OCI-LY3 (cell line): ENCODE data around the gene SC5D.

ENCODE experiments used
- H2AFZ ChIP-seq: fragments of 200-600, 300-600 bp; shearing (Covaris generic); 2 replicates; pipeline ENCODE4 v1.6.0; 2014; ENCODE audit warnings: antibody characterized with exemption, low read depth, low read length
- H3K27ac ChIP-seq: fragments of 200-600, 300-600 bp; sonication (generic); 2 replicates; pipeline ENCODE4 v1.5.1; 2014; ENCODE audit warnings: mild to moderate bottlenecking, low read length, moderate library complexity, mixed read lengths
- H3K27me3 ChIP-seq: fragments of 200-600, 300-600 bp; sonication (generic); 2 replicates; pipeline ENCODE4 v1.6.1; 2014; ENCODE audit warnings: low read depth, low read length, mixed read lengths
- H3K36me3 ChIP-seq: fragments of 200-600, 300-600 bp; sonication (generic); replicated peaks from 2 replicates; pipeline ENCODE3; 2014; ENCODE audit warnings: low read depth, low read length, mixed read lengths
- H3K4me1 ChIP-seq: fragments of 300-600, 200-600 bp; sonication (generic); 2 replicates; pipeline ENCODE4 v1.6.1; 2014; ENCODE audit warnings: low read length, mixed read lengths
- H3K4me2 ChIP-seq: fragments of 200-600, 300-600 bp; sonication (generic); 2 replicates; pipeline ENCODE4 v1.6.1; 2014; ENCODE audit warnings: low read length, mixed read lengths
- H3K4me3 ChIP-seq: fragments of 300-600, 200-600 bp; sonication (generic); 2 replicates; pipeline ENCODE4 v1.5.1; 2014; ENCODE audit warnings: antibody characterized with exemption, mild to moderate bottlenecking, low read length, moderate library complexity
- H3K79me2 ChIP-seq: fragments of 300-600, 200-600 bp; shearing (Covaris generic); 2 replicates; pipeline ENCODE4 v1.6.1; 2014; ENCODE audit warnings: mild to moderate bottlenecking, low read length, mixed read lengths
- H3K9ac ChIP-seq: fragments of 300-600, 200-600 bp; shearing (Covaris generic); 2 replicates; pipeline ENCODE4 v1.6.0; 2014; ENCODE audit warnings: mild to moderate bottlenecking, low read length, moderate library complexity
- H3K9me3 ChIP-seq: fragments of 200-600, 300-600 bp; shearing (Covaris generic); 2 replicates; pipeline ENCODE4 v1.6.1; 2014; ENCODE audit warnings: low read length, mixed read lengths; ENCODE audit not compliant: insufficient read depth
- H4K20me1 ChIP-seq: fragments of 200-600, 300-600 bp; sonication (generic); 2 replicates; pipeline ENCODE4 v1.6.1; 2016; ENCODE audit warnings: low read length, mixed read lengths; ENCODE audit not compliant: insufficient read depth
- EZH2phosphoT487 ChIP-seq: fragments of 200-600 bp; shearing (Covaris generic); IDR thresholded peaks from 2 replicates; pipeline ENCODE4 v1.6.1; 2018; ENCODE audit warnings: antibody characterized with exemption, mixed run types, low read depth
- TF ChIP-seq, protein P1 (sequence below): fragments of 200-600, 300-600 bp; sonication (generic); IDR thresholded peaks from 2 replicates; pipeline ENCODE4 v1.5.1; 2014; ENCODE audit warnings: antibody characterized with exemption, low read length, low read depth

Gene SC5D

DNA sequence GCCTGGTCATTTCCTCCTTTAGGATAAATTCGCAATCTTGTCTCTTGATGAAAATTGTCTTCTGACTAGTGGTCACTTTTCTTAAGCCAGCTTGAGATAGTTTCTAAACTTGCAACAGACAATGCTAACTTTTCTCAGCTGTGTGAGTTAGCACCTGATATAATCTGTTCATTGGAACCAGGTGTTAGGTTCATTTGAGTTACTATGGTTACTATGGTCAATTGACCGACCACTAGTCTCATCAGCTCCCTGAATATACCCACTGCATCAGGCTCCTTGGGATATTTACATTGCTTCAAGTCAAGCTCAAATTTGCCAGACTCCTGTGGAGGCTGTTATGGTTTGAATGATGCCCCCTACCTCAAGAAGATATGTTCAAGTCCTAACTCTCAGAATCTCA is 54.5 kb downstream of the SC5D start:
- Histone ChIP-seq H2AFZ (no peak overlapping the region), H3K27ac (no peak overlapping the region), H3K4me2 (no peak overlapping the region), H3K4me1 (peaks cover 21% of the 10 kb centered on the region), H3K9me3 (no peaks in the 10 kb centered on the region), H3K79me2 (no peaks in the 10 kb centered on the region), H3K4me3 (no peak overlapping the region), H4K20me1 (no peaks in the 10 kb centered on the region), H3K36me3 (no peaks in the 10 kb centered on the region), H3K27me3 (peaks cover 46% of the 10 kb centered on the region), H3K9ac (no peak overlapping the region)
- TF ChIP-seq EZH2phosphoT487 = no peak
- TF ChIP-seq, protein P1, sequence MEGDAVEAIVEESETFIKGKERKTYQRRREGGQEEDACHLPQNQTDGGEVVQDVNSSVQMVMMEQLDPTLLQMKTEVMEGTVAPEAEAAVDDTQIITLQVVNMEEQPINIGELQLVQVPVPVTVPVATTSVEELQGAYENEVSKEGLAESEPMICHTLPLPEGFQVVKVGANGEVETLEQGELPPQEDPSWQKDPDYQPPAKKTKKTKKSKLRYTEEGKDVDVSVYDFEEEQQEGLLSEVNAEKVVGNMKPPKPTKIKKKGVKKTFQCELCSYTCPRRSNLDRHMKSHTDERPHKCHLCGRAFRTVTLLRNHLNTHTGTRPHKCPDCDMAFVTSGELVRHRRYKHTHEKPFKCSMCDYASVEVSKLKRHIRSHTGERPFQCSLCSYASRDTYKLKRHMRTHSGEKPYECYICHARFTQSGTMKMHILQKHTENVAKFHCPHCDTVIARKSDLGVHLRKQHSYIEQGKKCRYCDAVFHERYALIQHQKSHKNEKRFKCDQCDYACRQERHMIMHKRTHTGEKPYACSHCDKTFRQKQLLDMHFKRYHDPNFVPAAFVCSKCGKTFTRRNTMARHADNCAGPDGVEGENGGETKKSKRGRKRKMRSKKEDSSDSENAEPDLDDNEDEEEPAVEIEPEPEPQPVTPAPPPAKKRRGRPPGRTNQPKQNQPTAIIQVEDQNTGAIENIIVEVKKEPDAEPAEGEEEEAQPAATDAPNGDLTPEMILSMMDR = no peak

DNA sequence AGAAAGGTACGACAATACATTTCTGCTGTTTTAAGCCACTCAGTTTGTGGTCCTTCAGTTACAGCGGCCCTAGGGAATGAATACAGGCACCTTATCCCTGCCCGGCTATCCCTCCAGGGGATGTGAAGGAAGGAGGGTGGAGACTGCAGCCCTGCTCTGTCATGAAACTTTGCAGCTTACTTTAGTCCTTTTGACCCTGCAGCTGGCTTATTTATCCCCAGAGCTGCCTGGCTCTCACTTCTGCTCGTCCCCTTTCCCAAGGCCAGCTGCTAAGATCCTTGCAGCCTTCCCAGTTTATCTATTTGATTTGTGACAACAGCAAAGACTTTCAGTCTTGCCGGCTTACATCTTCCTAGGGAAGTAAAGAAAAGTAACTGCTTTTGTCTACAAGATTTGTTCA is 55.2 kb downstream of the SC5D start:
- H4K20me1 ChIP-seq = no peaks in the 10 kb centered on the region
- H3K27ac ChIP-seq = no peak overlapping the region
- no peak overlapping the region for H3K4me3 ChIP-seq
- H3K4me1 ChIP-seq = peaks cover 15% of the 10 kb centered on the region
- no peaks in the 10 kb centered on the region for H3K79me2 ChIP-seq
- no peak overlapping the region for H3K4me2 ChIP-seq
- no peaks in the 10 kb centered on the region for H3K9me3 ChIP-seq
- TF ChIP-seq, protein P1 = no peak
- no peak for TF ChIP-seq EZH2phosphoT487
- no peak overlapping the region for H2AFZ ChIP-seq
- H3K9ac ChIP-seq = no peak overlapping the region
- peaks cover 46% of the 10 kb centered on the region for H3K27me3 ChIP-seq
- no peaks in the 10 kb centered on the region for H3K36me3 ChIP-seq

DNA sequence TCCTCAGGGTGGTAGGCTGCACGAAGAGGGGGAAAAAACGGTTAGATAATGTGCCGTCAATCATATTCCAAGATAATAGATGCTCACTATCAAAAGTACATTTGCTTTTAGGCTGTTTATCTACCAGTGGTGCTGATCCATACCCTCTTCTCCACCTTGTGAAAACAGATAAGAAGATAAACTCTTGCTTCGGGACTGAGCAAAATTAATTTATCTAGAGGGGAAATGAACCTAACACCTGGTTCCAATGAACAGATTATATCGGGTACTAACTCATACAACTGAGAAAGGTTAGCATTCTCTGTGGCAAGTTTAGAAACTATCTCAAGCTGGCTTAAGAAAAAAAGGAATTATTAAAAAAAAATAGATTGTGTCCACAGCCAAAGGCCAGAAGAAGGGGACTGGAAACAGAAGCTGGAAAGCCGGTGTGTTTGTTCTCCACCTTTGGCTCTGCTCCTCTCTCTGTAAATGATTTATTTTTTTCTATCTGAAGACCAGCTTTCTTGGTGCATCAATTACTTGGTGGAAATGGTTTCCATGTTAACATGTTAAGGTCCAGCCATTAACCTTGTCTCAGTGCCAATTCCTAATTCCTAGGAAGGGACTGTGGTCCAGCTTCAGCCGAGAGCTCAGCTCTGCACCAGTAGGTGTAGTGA is 55.8 kb downstream of the SC5D start:
- Histone ChIP-seq H3K4me3 (no peak overlapping the region), H3K4me2 (no peak overlapping the region), H3K36me3 (no peaks in the 10 kb centered on the region), H3K4me1 (peaks cover 13% of the 10 kb centered on the region), H3K9ac (no peak overlapping the region), H4K20me1 (no peaks in the 10 kb centered on the region), H3K9me3 (no peaks in the 10 kb centered on the region), H3K79me2 (no peaks in the 10 kb centered on the region), H2AFZ (no peak overlapping the region; the same call in 1 of the 2 replicates), H3K27me3 (peaks cover 46% of the 10 kb centered on the region), H3K27ac (no peak overlapping the region)
- TF ChIP-seq, protein P1 = no peak
- no peak for TF ChIP-seq EZH2phosphoT487

DNA sequence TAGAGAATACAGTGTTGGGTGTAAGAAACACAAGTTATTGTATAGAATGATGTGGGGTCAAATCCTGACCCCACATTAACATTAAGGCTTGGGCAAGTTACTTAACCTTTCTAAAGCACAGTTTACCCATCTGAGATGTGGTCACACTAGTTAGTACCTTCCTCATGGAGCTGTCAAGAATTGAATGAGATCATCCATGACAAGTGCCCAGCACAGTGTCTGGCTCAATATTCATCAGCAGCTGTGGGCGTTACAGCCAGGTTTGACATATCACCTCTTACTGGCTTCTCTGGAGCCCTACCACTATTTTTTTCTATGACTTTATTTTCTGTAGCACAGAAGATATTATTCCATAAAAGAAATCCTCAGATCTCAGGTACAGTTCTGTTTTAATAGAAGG is 57.2 kb downstream of the SC5D start:
- Histone ChIP-seq H3K36me3 (no peaks in the 10 kb centered on the region), H3K79me2 (no peaks in the 10 kb centered on the region), H3K9ac (no peak overlapping the region), H3K4me2 (no peak overlapping the region), H3K9me3 (no peaks in the 10 kb centered on the region), H4K20me1 (no peaks in the 10 kb centered on the region), H3K4me3 (no peak overlapping the region), H3K27me3 (peaks cover 44% of the 10 kb centered on the region), H2AFZ (no peak overlapping the region), H3K27ac (no peak overlapping the region), H3K4me1 (peaks cover 13% of the 10 kb centered on the region)
- TF ChIP-seq, protein P1 = no peak
- no peak for TF ChIP-seq EZH2phosphoT487
